NCI-H1048 (cell line): ENCODE measurements around the gene MYO1E.

Experiments
- DNase-seq: peaks from one replicate; lab custom pipeline; 2025; lab: John Stamatoyannopoulos, UW

MYO1E gene

DNA sequence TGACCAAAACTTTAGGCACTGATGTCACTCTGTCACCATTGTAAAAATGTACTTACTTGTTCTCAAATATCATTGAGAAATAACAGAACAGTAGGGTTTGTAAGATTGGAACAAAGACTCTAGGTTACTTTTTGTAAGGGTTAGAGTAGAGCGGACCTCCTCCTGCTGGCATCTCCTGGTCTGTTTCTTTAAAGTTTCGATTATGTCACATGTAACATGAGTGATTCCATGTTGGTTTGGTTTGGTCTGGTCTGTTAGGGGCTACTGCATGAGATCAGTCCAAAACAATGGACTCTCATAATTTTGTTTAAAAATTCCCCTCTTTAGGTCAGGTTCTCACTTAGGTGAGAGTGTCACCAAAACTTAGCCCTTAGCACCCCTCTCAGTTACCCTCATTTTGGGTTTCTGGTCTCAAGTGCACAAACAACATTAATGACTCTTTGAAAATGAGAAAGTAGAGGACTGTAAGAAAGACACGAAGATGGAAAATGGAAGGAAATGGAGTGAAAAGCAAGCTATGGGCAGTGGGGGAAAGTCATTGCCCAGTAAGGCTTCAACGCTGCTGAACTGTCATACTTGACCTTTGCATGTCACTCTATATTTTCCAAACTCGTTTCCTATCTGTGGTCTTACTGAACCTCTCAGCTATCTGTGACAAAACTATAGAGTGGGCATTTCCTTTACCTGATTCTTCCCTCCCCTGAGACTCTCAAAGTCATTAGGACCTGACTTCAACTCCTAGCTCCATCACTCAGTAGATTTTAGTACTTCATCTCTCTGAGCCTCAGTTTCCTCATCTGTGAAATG is 113.3 kb downstream of the MYO1E start:
- DNase-seq = no peak

DNA sequence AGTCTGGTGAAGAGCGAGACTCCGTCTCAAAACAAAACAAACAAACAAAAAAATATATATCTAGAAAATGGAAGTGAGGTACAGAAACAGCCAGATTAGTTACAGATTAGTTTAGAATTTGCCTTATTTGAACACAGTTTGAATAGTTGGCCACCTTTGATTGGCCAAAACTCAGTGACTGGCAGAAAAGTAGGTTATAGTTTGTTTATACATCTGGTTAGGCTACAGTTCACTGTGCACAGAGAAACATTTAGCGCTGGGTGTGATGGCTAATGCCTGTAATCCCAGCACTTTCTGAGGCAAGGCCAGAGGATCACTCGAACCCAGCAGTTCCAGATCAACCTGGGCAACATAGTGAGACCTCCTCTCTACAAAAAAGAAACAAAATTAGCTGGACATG is 114.4 kb downstream of the MYO1E start:
- no peak for DNase-seq

DNA sequence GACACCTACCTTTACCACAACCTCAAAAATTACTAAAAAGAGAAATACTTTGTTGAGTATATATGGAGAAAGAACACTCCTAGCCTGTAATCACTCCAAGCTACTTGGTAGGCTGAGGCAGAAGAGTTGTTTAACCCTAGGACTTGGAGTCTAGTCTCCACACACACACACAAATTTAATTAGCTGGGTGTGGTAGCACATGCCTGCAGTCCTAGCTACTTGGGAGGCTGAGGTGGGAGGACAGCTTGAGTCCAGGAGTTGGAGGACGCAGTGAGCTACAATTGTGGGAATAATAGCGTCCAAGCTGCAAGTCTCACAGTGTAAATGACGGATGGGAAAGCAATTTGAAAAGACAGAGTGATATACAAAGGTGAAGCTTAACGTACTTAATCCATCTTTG is 115.5 kb downstream of the MYO1E start:
- no peak for DNase-seq

DNA sequence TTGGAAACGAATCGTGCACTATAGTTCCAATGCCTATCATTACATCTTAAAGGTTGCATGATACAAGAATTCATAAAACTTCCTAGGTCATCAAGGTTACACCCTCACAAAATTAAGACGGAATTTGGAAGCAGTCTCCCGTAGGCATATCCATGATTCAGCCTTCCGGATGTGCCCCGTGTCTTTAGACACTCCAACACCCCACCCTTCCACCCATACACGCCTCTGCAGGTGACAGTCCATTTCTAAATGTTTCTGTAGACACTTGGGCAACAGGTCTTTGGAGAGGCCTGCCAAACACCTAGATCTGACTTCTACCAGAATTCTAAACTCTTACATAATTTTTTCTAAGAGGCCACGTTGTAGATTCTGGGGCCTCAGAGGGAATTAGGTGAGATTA is 116.2 kb downstream of the MYO1E start:
- no peak for DNase-seq

DNA sequence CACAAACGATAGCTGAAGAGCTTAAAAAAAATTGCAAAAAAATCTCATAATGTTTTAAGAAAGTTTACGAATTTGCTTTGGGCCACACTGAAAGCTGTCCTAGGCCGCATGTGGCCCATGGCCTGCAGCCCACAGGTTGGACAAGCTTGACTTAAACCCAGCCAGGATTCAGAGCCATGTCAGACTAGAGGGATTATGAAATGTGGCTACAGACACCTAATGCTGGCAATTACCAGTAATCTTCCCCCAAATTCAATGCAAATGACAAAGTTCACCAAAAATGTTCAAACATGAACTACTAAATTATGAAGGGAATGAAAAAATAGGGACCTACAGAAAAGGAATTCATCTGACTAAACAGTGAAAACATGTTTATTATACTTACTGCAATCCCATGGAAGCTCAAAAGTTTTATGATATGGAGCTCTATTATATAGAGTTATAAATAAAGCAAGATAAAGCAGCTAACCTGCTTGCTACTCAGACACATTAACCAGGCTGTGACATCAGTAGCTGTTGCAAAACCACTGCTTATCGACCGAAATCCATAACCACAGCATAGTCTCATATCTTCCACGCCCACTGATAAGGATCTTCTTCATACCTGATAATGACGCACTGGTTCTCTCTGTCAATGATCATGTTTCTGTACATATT is 116.9 kb downstream of the MYO1E start:
- DNase-seq = no peak

DNA sequence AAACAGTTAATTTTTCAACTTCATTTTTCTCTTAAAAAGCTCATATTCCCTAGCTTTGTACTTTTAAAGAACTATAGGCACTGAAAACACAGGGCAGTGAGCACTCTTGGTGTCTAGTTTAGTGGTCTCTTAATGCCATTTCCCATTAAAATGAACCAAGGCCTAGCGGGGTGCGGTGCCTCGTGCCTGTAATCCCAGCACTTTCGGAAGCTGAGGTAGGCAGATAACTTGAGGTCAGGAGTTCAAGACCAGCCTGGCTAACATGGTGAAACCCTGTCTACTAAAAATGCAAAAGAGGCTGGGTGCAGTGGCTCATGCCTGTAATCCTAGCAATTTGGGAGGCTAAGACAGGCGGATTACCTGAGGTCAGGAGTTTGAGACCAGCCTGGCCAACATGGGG is 120.5 kb downstream of the MYO1E start:
- no peak for DNase-seq

DNA sequence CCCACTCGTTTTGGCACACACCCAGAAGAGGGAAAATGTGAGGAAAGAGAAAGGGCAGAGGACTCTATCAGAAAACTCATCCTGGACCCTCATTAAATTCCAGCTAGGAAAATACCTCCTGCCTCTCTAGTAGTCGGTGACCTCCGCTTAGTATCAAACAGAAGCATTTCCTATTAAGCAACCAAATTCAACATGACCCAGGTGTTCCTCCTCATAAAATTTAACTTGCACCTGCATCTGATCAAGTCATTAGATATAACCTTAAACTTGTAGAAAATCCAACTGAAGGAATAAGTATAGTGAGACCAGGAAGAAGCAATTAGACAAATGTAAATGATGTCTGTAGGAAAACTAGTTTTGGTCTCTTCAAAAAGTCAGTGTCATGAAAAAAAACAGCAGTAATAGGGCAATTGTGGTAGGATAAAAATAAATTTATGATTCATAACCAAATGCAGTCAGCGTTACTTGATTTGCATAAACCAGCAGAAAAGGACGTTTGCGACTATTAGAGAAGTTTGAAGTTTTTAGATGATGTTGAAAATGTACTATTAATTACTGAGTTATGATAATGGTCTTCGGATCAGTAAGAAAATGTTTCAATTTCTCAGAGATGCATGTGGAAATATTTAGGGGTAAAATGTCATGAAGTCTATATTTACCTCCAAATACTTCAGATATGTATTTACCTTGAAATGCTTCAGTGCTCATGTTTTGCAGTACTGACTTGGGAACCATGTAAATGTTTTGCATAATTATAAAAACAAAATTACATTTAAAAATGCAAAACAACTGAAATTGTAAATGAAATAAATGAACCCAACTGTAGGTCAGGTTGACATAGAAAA is 121.4 kb downstream of the MYO1E start:
- DNase-seq = peak; percentile 17

DNA sequence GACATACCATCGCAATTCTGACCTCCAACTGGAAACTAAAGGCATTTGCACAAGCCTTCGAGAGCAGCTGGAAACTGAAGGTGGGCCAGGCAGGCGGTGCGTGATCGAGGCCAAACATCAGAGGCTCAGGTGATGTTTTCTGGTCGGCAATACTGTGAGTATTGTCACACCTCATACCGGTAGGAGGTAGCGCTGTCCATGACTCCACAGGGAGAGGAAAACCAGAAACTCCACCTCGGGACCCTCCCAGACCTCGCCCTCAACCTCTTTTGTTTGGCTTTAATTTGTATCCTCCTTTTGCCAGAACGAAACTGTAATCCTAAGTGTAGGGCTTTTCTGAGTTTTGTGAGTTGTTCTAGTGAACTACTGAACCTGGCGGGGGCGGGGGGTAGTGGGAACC is 122.4 kb downstream of the MYO1E start:
- DNase-seq = no peak

DNA sequence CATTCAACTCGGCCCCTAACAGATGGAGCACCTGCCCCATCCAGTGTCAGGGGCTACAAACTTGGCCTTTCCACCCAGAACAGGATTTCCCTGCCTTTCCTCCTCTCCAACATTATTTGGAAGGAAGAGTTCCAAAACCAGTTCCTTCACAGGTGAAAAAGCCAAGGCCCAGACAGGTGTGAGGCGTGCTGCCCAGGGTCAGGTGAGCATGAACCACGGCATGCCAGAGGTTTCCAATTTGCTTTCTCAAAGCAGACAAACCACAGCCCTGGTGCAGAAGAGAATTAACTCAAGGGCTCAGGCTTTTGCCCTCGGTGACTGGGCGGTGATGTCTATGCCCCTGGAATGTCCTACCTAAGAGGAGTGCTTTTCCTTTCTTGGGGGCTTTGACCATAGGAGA is 122.9 kb downstream of the MYO1E start:
- no peak for DNase-seq

DNA sequence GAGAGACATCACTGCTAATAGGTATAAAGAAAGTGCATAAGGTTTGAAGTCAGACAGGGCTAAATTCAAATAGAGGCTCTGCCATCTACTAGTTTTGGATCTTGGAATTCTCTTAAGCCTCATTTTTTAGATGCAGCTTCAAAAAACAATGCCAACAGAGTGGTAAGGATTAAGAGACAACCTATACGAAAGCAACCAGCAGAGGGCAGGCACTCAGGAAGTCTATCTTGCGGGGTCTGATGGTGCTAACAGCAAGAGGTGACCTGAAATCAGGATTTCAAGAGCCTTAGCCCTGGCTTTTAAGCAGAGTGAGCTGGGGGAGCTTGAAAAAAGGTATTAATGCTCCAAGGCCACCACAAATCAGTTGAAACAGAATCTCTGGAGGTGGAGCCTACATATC is 125.3 kb downstream of the MYO1E start:
- no peak for DNase-seq

DNA sequence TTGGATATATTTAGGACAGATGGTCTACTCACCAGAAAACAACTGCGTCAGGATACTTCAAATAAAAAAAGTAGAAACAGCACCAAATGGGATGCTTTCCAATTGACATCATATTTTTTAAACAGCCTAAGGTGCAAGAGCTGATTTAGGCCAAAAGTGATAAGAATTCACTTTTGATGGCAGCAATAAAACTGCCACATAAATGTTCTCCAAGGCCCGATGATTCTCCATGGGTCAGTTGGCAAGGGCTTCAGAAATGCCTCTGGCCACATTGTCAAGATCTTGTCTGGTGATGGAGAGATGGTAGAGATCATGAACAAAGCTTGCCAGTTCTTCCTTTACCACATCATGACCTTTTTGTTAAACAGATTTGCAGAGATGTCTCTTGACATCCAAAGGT is 127.1 kb downstream of the MYO1E start:
- DNase-seq = no peak

DNA sequence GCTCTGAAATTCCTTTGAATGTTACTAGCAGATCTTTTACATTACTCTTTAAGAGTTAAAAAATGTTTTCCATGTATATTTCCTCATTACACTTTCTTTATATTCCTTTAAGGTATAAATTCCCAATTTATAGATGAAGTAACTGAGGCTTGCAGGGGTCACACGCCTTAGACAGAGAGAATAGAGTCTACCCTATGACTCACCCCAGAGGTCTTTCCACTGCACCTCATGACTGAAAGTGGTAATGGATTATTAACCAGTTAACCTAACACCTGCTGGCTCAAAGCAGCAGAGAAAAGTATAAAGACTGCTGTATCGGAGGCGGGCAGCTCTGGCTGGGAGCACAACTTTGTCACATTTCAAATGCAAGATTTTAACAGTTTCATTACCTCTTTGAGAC is 128.3 kb downstream of the MYO1E start:
- no peak for DNase-seq

DNA sequence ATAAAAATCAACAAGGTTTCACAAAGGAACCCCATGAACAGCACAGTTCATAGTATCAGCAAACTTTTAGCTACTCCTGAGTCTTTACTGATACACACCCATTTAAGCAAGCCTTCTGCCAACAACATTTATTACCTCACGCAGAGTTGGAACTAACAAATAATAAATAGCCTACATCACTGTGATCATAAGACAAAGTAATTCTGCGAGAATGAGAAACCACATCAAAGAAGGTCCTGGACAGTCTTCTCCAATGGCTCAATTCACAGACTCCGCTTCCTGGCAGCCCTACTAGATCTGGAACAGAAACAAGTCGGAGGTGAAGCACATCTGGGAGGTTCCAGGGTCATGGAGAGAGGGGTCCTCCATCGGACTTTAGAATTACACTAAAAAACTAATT is 129.0 kb downstream of the MYO1E start:
- no peak for DNase-seq

DNA sequence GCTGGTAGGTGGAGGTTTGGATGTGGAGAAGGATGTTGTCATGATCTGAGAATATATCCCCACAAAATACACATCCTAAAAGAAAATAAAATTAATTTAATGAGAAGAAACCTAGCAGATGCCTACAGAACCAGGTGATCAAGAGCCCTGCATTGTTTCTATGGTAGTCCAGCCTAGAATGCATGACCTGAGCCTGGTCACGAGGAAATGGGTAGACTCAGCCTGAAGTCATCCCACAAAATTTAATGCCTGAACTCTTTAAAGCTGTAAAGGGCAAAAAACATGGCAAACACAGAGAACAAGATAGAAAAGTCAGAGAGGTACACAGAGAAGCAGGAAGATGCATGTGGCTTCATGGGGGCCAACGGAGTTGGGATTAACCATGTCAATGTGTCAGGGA is 130.0 kb downstream of the MYO1E start:
- DNase-seq = no peak

DNA sequence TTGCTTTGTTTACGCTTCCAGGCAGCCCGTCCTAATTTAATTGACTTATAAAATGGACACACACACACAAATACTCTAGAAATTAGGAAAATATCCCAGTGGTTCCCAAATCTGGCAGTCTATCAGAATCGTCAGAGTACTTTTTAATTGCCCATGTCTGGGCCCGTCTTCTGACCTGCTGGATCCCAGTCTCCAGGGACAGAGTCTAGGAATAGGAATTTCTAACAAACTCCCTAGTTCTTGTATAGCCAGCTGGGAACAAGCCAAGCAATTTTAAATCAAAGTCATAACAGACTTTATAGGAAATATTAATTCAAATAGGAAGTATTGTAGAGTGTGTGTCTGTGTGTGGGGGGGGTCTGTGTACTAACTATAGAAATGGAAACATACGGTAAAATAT is 132.6 kb downstream of the MYO1E start:
- no peak for DNase-seq

DNA sequence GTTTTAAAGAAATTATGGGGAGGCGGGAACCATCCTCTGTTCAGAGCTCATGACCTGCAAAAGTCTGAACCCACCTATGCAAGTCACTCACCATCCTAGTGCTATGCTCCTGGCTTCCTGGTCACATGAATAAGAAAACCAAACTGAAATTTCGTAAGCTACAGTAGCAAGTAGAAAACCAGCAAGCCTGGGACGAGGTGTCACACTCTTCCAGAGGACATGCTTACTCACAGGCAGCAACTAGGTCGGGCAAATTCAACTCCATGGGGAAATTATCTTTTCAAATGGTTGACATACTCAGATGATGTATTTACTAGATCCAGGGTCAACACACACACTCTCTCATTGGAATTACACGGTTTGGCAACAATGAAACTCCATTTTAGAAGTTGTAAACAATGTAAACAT is 134.7 kb downstream of the MYO1E start:
- DNase-seq = no peak

DNA sequence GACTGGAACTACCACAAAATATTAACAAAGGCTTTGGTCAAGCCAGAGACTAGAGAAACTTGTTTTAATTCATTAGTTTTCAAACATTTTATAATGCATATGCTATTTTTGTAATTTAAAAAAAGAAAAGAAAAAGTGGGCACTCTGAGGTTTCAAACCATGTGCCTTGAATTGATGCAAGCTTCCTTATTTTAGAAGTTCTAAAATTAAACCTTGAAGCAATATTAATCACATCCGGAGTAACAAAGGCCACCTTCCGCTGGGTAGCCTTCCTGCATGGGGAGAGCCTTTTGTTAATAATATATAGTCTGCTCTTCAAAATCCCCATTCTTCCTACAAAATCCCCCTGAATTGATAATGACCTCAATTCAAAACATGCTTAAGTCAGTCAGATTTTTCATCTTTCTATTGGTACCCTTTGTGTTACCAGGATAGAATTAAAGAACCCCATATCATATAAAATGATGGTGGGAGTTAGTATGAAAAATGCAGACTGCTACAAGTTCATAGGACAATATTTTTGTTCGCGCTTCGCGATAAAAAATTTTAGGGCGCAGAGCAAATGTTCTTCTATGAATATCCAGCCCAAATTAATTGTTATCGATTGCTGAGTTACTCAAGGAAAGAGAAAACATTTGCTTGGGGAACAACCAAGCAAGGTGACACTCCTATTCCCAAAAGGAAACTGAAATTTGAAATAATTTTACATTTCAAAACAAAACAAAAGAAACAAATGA is 135.4 kb downstream of the MYO1E start:
- no peak for DNase-seq

DNA sequence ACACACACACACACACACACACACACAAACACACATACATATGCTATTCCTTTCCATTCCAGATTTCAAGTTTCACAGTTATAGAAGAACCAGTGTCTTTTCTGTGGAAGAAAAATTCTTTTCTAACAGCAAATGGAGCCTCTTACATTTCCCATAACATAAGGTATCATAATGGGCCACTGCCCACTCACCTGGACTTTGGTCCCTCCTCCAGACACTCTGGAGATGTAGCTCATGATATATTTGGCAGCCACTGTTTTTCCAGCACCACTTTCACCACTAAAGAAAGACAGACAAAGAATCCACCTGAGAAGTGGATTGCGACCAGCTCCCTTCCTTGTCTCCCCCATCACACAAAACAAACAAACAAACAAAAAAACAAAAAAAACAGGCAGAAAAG is 136.3 kb downstream of the MYO1E start:
- no peak for DNase-seq

DNA sequence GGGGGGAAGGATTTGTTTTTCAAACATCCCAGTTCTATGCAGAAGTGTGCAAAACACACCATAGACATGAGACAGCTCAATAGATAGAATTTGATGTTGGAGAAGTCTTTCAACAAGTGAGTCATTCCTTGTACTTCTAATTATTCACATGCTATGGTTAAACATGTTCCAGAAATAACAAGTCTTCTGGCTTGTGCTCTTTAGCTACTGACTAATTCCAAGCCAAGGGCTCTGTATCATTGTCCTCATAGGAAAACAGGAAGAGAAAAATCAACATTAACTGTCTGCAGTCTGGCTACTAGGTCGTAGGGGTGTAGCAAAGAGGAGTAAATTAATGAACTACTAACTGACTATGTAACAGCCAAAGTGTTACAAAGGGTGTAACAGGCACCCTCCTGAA is 140.2 kb downstream of the MYO1E start:
- DNase-seq = no peak

DNA sequence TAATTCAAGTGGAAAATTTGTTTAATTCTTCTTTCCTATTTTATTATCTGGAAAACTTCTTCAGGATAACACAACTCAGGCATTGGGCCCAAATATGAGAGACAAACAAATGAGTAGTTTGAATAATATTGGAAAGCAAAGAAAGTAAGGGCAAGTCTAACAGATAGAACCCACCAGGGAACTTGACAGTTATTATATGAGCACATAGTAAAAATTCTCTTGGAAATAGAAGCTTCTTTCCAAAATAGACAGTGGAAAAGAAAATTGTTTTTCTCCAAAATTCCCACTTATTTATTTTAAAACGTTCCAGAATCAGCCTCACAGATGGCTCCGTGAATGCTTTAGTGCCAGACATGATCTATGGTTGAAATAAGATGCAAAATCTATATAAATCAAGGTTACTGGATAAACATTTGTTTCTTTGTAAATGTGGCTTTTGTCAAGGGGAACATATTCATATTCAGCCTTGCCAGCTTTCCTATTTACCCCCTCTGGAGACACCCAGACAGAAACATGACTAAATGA is 142.1 kb downstream of the MYO1E start:
- DNase-seq = no peak

DNA sequence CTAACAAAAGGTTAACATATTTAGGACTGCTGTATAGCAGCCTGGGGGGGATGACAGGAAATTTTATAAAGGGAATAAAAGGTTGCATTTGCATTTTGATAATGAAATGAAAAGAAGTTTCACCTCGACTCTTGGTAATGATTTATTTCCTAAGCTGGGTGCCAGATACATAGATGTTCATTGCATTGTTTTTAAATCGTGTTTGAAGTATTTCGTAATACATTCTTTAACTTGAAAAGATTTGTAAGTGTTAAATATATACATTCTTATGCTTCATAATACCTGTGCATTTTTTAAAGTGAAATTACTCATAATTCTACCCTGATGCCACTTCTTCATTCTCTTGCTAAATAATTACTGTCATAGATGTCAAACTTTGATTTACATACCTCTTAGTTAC is 143.2 kb downstream of the MYO1E start:
- no peak for DNase-seq

DNA sequence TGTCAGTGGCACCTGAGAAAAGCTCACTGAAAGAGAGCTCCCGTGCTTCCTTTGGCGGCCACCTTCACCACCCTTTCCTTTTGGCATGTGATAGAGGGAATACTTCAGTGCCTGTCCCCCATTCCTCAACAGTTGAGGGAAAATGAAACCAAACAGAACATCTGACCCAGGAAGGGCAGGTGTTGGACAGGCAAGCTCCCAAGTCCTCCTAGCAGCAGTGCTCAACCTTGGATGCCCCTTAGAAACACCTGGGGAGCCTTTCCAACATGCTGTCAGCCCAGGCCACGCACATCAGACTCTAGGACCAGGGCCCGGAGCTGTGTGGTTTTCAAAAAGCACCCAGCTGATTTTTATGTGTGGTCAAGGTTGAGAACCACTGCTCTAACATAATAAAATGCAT is 143.7 kb downstream of the MYO1E start:
- DNase-seq = no peak
